HCT116 (cell line): ENCODE measurements around the gene ARSI. TPM values are rescaled to one million over a fixed set of nuclear protein-coding genes. Genes with fewer than 3 reads are reported as not detected.

Experiments used
- ATAC-seq: fragments of 200-7000 bp; cut with Tn5 transposase; 2 replicates; pipeline ENCODE4 v1.9.1; 2020; ENCODE audit warnings: mild to moderate bottlenecking, moderate library complexity
- BruUV-seq: library from RNA; stranded (reverse); fragments of 400-500 nt; replicated peaks from 2 replicates; lab custom pipeline; 2021; lab: Mats Ljungman, UMichigan
- CTCF ChIA-PET: fragments of 300-600 bp; sonication (Branson Sonifier 250); formaldehyde crosslinking; loops from one replicate; lab custom pipeline; 2021; ENCODE audit warnings: antibody characterized with exemption; lab: Charles Lee
- POLR2A ChIA-PET: fragments of 300-600, 350-600 bp; sonication (Branson Sonifier 250); formaldehyde crosslinking; loops from one replicate; lab custom pipeline; 2021; ENCODE audit warnings: antibody characterized with exemption; lab: Charles Lee
- RAD21 ChIA-PET, 2 experiments: fragments of 300-600 bp; sonication (Branson Sonifier 250); formaldehyde crosslinking; loops; one replicate each; lab custom pipeline; 2023; ENCODE audit warnings: low total read pairs in 2 of 2; ENCODE audit not compliant: uncharacterized antibody in 2 of 2, unreplicated experiment in 2 of 2, low non-redundant PET in 1 of 2; lab: Charles Lee
- DNase-seq: peaks from one replicate; pipeline ENCODE4 v3.0.0-alpha.2; 2010; ENCODE audit warnings: low read depth, low spot score
- H2AFZ ChIP-seq: fragments of 200-600 bp; shearing (Covaris generic), sonication (generic); 2 replicates; pipeline ENCODE4 v1.6.1; 2017; ENCODE audit warnings: low read depth, mixed run types, mixed read lengths, antibody characterized with exemption, low read length; ENCODE audit not compliant: poor library complexity, severe bottlenecking
- H3K27ac ChIP-seq: 2 replicates; pipeline ENCODE4 v1.5.1; 2012; ENCODE audit warnings: low read depth, low read length
- H3K27me3 ChIP-seq: fragments of 200-600 bp; sonication (generic); 2 replicates; pipeline ENCODE4 v1.6.1; 2016; ENCODE audit warnings: mixed run types, low read length, mixed read lengths; ENCODE audit not compliant: insufficient read depth
- H3K36me3 ChIP-seq, 2 experiments: fragments of 200-500 bp in 1 of 2; fragments of 200-600 bp in 1 of 2; sonication (Bioruptor generic) in 1 of 2; sonication (generic) in 1 of 2; 2 replicates each; pipeline versions ENCODE4 v1.5.1 to v1.6.1; 2014 to 2016; ENCODE audit warnings: low read length in 2 of 2, inconsistent platforms in 1 of 2, mixed read lengths in 1 of 2, mixed run types in 1 of 2; ENCODE audit not compliant: insufficient read depth in 2 of 2, control insufficient read depth in 1 of 2
- H3K4me1 ChIP-seq, 2 experiments: fragments of 200-600 bp in 1 of 2; sonication (generic) in 1 of 2; 2 replicates each; pipeline versions ENCODE4 v1.5.1 to v1.6.1; 2012 to 2017; ENCODE audit warnings: low read length in 2 of 2, inconsistent platforms in 1 of 2, mild to moderate bottlenecking in 1 of 2, mixed read lengths in 1 of 2, mixed run types in 1 of 2, moderate library complexity in 1 of 2; ENCODE audit not compliant: insufficient read depth in 2 of 2, control insufficient read depth in 1 of 2
- H3K4me2 ChIP-seq: fragments of 200-600 bp; sonication (generic); 2 replicates; pipeline ENCODE4 v1.6.1; 2017; ENCODE audit warnings: mixed run types, low read length, mixed read lengths
- H3K4me3 ChIP-seq, 2 experiments: fragments of 200-600 bp in 1 of 2; sonication (generic) in 1 of 2; replicated peaks in 1 of 2; 2 replicates each; pipeline ENCODE4 v1.5.1; 2011 to 2016; ENCODE audit warnings: low read length in 2 of 2, control low read depth in 1 of 2, low read depth in 1 of 2, mild to moderate bottlenecking in 1 of 2, mixed read lengths in 1 of 2, mixed run types in 1 of 2
- H3K79me2 ChIP-seq: fragments of 200-600 bp; sonication (generic); 2 replicates; pipeline ENCODE4 v1.6.1; 2017; ENCODE audit warnings: mild to moderate bottlenecking, mixed run types, low read length, moderate library complexity, mixed read lengths; ENCODE audit not compliant: insufficient read depth
- H3K9ac ChIP-seq: fragments of 200-600 bp; sonication (generic); 2 replicates; pipeline ENCODE4 v1.6.1; 2016; ENCODE audit warnings: low read length, mixed read lengths
- H3K9me2 ChIP-seq: fragments of 200-600 bp; sonication (generic), shearing (Covaris generic); 2 replicates; pipeline ENCODE4 v1.6.1; 2017; ENCODE audit warnings: mixed run types, mild to moderate bottlenecking, moderate library complexity; ENCODE audit not compliant: insufficient read depth
- H3K9me3 ChIP-seq, 2 experiments: fragments of 200-500 bp in 1 of 2; fragments of 200-600 bp in 1 of 2; sonication (Bioruptor generic) in 1 of 2; sonication (generic) in 1 of 2; 2 replicates each; pipeline ENCODE4 v1.6.1; 2014 to 2017; ENCODE audit warnings: low read length in 2 of 2, mixed read lengths in 2 of 2, inconsistent platforms in 1 of 2, low read depth in 1 of 2, mild to moderate bottlenecking in 1 of 2, mixed run types in 1 of 2, moderate library complexity in 1 of 2; ENCODE audit not compliant: control insufficient read depth in 1 of 2, insufficient read depth in 1 of 2
- H4K20me1 ChIP-seq: fragments of 200-600 bp; sonication (generic), shearing (Covaris generic); 2 replicates; pipeline ENCODE4 v1.6.1; 2017; ENCODE audit warnings: mixed run types, mild to moderate bottlenecking, moderate library complexity; ENCODE audit not compliant: insufficient read depth
- CBX3 ChIP-seq: IDR thresholded peaks from 2 replicates; pipeline ENCODE4 v1.6.1; 2012; ENCODE audit warnings: low read depth
- EGR1 ChIP-seq: IDR thresholded peaks from 2 replicates; pipeline ENCODE4 v1.6.1; 2012; ENCODE audit warnings: low read depth
- EZH2 ChIP-seq: fragments of 200-600 bp; sonication (generic); IDR thresholded peaks from 2 replicates; pipeline ENCODE4 v1.6.1; 2017; ENCODE audit warnings: antibody characterized with exemption, mixed run types
- FOSL1 ChIP-seq: IDR thresholded peaks from 2 replicates; pipeline ENCODE4 v1.6.1; 2012; ENCODE audit warnings: low read depth
- JUND ChIP-seq: IDR thresholded peaks from 2 replicates; pipeline ENCODE4 v1.6.1; 2012
- MAX ChIP-seq: IDR thresholded peaks from 2 replicates; pipeline ENCODE4 v1.6.1; 2012
- POLR2A ChIP-seq: IDR thresholded peaks from 2 replicates; pipeline ENCODE4 v1.7.0; 2011; ENCODE audit warnings: borderline replicate concordance; ENCODE audit not compliant: insufficient read depth, insufficient read length; ENCODE audit errors: extremely low read depth
- POLR2AphosphoS5 ChIP-seq: IDR thresholded peaks from 2 replicates; pipeline ENCODE4 v1.6.1; 2011; ENCODE audit warnings: mild to moderate bottlenecking, low read depth, low read length, moderate library complexity
- RAD21 ChIP-seq: IDR thresholded peaks from 2 replicates; pipeline ENCODE4 v1.6.1; 2012; ENCODE audit warnings: low read depth, mild to moderate bottlenecking
- REST ChIP-seq: IDR thresholded peaks from 2 replicates; pipeline ENCODE4 v1.6.1; 2012; ENCODE audit warnings: low read depth
- SIN3A ChIP-seq: IDR thresholded peaks from 2 replicates; pipeline ENCODE4 v1.6.1; 2012; ENCODE audit warnings: low read depth
- SP1 ChIP-seq: IDR thresholded peaks from 2 replicates; pipeline ENCODE4 v1.6.1; 2012; ENCODE audit warnings: low read depth
- SRF ChIP-seq: IDR thresholded peaks from 2 replicates; pipeline ENCODE4 v1.6.1; 2012; ENCODE audit warnings: low read depth
- TCF7L2 ChIP-seq: IDR thresholded peaks from 2 replicates; pipeline ENCODE4 v1.7.0; 2011; ENCODE audit warnings: borderline replicate concordance, inconsistent platforms; ENCODE audit not compliant: insufficient read depth, insufficient read length; ENCODE audit errors: extremely low read depth
- ZBTB33 ChIP-seq: IDR thresholded peaks from 2 replicates; pipeline ENCODE4 v1.6.1; 2011; ENCODE audit warnings: mild to moderate bottlenecking, low read length, moderate library complexity; ENCODE audit not compliant: insufficient replicate concordance; ENCODE audit errors: extremely low read depth
- ZFX ChIP-seq: fragments of 450-650 bp; IDR thresholded peaks from 2 replicates; pipeline ENCODE4 v1.6.1; 2017
- ZNF274 ChIP-seq: fragments of 200-500 bp; sonication (Bioruptor generic); IDR thresholded peaks from 2 replicates; pipeline ENCODE4 v1.6.1; 2014; ENCODE audit warnings: mild to moderate bottlenecking, low read depth, low read length, inconsistent platforms
- intact Hi-C: fragments of 100-400 bp; cut with micrococcal nuclease; formaldehyde crosslinking; loops from 2 replicates; pipeline ENCODE4 v1.10.0; 2022
- total RNA-seq: library from RNA; stranded (reverse); gene quantifications from one replicate; pipeline ENCODE4 v1.2.1, GENCODE V29; 2021; ENCODE audit not compliant: unreplicated experiment
- TF ChIP-seq, protein P1 (sequence below): IDR thresholded peaks from 2 replicates; pipeline ENCODE4 v1.6.1; 2012

ARSI gene
- total RNA-seq, 1 experiment from 2014 or later: 0.07 TPM

DNA sequence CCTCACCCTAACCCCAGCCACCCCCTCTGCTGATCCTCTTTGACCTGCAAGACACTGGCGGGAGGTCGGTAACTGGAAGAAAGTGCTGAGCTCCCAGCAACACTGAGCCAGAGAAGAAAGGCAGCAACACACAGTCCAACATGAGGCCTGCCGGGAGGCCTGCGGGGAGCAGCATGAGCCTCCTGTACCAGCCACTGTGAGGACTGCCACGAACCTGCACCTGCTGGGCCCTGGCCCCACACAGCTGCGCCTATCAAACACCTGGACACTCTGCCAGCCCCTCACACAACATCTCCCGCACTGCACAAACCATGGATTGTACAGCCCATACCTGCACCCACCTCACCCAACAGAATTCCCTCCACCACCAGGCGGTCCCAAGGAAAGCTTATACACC lies 31.4 kb downstream of the ARSI start:
- Histone ChIP-seq H3K4me3 (no peak overlapping the region), H3K36me3 (no peaks in the 10 kb centered on the region), H3K79me2 (no peaks in the 10 kb centered on the region), H3K9ac (no peak overlapping the region), H4K20me1 (no peaks in the 10 kb centered on the region), H3K4me2 (no peak overlapping the region), H3K27me3 (no peaks in the 10 kb centered on the region), H2AFZ (no peak overlapping the region), H3K9me2 (no peaks in the 10 kb centered on the region), H3K9me3 (no peaks in the 10 kb centered on the region), H3K27ac (no peak overlapping the region), H3K4me1 (no peaks in the 10 kb centered on the region; a peak in 2 of 4 replicates)
- ChIA-PET RAD21 (no interaction called here), CTCF (interaction anchor here (0.7 to 1.6 kb wide), 2 partner anchors 19 to 79 kb away, joined by 3 to 4 read pairs; no protein-coding TSS in a partner anchor), POLR2A (no interaction called here)
- TF ChIP-seq SP1 (no peak), POLR2AphosphoS5 (no peak), TCF7L2 (no peak), RAD21 (no peak), POLR2A (no peak), SRF (no peak), ZBTB33 (no peak), EZH2 (no peak), REST (no peak), CBX3 (no peak), SIN3A (no peak), ZFX (no peak), EGR1 (no peak), MAX (no peak), ZNF274 (no peak), JUND (no peak), FOSL1 (no peak)
- TF ChIP-seq, protein P1, sequence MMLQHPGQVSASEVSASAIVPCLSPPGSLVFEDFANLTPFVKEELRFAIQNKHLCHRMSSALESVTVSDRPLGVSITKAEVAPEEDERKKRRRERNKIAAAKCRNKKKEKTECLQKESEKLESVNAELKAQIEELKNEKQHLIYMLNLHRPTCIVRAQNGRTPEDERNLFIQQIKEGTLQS: no peak
- DNase-seq (no peak), ATAC-seq (no peak)
- intact Hi-C loops: no loop called here
- no TSS peak for BruUV-seq
